Amniotic stem cell (primary cell): ENCODE data around the gene TMTC4.
"Not testable (repeated sequence)": the region's sequence is repeated elsewhere in the genome, so short reads cannot be mapped to it uniquely, and the experiment has no call there.

Experiments
- DNase-seq: peaks from one replicate; lab custom pipeline; 2025; lab: John Stamatoyannopoulos, UW

The TMTC4 gene

GRCh38 chr13:100674572-100674871 lies at the start of gene TMTC4:
Gene TMTC4, minus strand, starts transcription at chr13:100674795. Its CDS starts 4,433 bp downstream, at chr13:100670362.
- DNase-seq, result no peak

GRCh38 chr13:100722517-100722916 lies 47.9 kb upstream of the TMTC4 start:
- no peak for DNase-seq

DNA sequence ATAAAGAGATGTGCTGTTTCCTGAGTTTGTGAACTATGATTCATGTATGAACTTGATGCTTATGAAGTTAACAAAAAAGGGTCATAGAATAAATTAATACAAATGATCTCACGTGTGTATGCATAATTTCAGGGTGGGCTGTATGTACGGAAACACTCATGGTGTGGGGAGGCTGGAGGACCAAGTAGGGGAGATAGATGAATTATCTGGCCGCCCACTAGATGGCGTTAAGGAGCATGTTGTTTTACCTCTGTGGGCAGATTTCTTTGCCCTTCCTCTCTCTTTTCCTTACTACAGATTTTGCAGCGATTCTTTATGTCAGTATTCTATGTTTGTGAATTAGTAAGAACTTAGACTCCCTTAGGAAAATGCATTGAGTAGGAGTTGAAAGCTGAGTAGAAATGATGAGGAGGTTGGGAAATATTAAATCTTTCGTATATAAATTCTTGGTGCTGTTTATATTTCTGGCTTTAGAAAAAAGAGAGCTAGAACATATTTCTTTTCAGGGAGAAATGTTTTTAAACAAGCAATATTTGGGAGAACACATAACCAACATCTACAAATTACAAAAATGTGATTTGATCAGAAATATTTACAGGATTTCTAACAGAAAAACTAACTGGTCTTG lies 47.4 kb upstream of the TMTC4 start:
- peak; percentile 16 for DNase-seq

GRCh38 chr13:100715604-100716003 lies 41.0 kb upstream of the TMTC4 start:
- no peak for DNase-seq

- DNase-seq, result no peak
Observed at GRCh38 chr13:100714478-100714877, 39.9 kb upstream of the TMTC4 start.

DNA sequence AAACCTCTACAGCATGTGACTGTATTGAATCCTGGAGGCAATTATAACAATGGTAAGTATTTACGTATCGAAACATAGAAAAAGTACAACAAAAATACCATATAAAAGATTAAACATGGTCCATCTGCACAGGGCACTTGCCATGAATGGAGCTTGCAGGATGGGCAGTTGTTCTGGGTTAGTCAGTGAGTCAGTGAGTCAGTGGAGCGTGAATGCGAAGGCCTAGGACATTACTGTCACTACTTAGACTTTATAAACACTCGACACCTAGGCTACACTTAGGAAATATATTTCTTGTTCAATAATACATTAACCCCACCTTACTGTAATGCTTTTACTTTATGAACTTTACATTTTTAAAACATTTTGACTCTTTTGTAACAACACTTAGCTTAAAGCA lies 35.6 kb upstream of the TMTC4 start:
- DNase-seq, result no peak

DNA sequence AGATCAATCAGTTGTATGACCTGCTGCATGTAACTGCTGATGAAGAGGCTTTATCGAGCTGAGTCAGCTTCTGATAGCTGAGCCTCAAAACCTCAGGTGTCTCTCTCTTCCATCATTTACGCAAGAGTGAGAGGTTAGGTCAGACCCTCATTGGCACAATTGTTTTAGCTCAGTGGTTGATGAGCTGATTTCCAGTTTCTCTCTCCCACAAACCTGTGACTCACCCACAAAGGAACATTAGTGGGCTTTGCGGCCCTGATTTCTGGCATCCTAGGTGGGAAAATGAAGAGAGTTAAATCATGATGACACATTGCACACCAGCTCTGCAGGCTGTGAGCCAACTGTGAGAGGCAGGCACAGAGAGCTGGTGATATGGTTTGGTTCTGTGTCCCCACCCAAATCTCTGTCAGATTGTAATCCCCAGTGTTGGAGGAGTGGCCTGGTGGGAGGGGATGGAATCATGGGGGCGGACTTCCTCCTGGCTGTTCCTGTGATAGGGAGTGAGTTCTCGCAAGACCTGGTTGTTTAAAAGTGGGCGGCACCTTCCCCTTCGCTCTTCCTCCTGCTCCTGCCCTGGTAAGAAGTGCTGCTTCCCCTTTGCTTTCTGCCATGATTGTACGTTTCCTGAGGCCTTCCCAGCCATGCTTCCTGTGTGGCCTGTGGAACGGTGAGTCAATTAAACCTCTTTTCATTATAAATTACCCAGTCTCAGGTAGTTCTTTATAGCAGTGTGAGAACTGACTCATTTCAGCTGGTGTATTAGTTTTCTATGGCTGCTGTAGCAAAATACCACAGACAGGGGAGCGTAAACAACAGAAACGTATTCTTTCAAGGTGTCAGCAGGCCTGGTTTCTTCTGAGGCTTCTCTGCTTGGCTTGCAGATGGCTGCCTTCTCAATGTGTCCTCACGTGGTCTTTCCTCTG lies 33.5 kb upstream of the TMTC4 start:
- no peak for DNase-seq

DNA sequence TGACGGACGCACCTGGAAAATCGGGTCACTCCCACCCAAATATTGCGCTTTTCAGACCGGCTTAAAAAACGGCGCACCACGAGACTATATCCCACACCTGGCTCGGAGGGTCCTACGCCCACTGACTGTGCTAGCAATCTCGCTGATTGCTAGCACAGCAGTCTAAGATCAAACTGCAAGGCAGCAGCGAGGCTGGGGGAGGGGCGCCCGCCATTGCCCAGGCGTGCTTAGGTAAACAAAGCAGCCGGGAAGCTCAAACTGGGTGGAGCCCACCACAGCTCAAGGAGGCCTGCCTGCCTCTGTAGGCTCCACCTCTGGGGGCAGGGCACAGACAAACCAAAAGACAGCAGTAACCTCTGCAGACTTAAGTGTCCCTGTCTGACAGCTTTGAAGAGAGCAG lies 23.7 kb upstream of the TMTC4 start:
- not testable (repeated sequence) for DNase-seq

DNA sequence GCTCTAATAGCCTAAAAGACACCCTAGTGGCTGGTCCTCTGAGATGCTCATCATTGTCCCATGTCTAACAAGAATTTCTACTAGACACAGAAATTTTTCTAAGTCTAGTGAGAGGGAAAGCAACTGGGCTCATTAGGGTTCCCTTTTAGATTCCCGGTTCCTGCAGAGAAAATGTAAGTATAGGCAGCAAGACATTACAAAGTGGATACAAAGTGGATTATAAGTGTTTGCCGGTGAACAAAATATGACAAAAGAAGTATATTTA lies 20.8 kb upstream of the TMTC4 start:
- no peak for DNase-seq

DNA sequence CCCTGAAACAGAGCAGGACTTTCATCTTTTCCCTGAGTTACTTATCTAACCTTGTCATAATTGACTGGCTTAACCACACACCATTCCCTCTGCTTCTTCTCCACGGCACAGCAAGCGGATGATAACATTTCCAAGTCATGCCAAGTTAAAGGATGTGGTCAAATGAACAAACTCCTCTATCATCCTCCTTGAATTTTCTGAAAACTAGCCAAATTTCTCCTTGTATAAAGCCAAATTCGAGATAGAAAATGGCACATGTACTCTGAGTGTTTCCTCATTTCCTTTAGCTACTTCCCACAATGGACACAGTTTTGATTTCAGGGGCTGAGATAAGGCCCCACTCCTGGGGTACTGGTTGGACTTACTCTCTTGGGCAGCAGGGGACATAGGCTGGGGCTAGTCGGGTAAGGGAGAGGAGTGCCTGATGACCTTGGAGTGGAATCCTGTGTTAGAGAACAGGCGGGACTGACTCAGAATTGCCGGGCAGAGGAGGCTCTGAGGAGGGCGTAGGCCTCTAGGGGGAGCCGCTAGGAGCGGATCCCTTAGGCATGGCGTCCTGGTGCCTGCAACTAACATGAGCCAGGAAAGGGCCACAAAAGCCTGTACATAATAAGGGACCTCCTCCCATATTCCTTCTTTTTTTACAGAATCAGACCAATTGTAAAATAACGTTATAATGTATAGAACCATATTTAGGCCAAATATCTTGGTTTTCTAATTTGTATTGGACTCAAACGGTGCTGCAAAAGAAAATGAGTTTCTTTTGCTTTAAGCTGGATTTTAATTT lies 20.3 kb upstream of the TMTC4 start:
- DNase-seq, result no peak

DNA sequence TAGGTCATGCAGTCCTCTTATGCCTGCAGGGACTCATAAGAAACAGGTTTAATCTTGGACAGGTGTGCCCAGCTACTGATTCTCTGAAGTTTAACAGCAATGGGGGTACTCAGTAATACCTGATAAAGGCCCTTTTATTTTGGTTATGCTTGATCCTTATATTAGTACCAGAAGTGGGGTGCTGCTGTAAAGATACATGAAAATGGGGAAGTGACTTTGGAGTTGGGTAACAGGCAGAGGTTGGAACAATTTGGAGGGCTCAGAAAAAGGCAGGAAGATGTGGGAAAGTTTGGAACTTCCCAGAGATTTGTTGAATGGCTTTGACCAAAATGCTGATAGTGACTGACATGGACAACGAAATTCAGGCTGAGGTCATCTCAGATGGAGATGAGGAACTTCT lies 14.6 kb upstream of the TMTC4 start:
- no peak for DNase-seq

- DNase-seq, result no peak
Observed at GRCh38 chr13:100680131-100680530, 5.5 kb upstream of the TMTC4 start.

DNA sequence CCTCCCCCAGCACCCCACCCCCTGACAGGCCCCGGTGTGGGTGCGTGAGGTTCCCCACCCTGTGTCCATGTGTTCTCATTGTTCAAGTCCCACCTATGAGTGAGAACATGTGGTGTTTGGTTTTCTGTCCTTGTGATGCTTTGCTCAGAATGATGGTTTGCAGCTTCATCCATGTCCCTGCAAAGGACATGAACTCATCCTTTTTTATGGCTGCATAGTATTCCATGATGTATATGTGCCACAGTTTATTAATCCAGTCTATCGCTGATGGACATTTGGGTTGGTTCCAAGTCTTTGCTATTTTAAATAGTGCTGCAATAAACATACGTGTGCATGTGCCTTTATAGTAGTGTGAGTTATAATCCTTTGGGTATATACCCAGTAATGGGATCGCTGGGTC lies 2.5 kb upstream of the TMTC4 start:
- DNase-seq, result not testable (repeated sequence)

DNA sequence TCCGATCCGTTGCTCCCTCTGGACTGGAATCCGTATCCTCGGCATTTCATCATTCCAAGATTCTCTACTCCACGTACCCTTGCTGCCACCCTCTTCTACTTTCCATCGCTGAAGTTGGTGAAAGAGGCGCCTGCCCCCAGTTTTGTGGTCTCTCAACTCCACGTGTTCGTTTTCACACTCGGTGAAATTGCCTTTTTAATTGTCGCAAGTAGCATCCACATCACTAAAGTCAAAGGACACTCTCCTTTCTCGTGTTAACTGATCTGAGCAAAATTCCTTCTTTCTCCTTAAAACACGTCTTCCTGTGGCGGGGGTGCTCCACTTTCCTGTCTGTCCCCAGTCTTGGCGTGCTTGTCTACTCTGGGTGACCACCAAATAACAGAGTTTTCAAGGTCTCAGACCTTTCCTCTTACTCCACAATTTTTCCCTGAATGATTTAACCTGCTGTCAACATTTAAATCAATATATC lies 1.1 kb upstream of the TMTC4 start:
- no peak for DNase-seq

- DNase-seq, result peak; percentile 95
Observed at GRCh38 chr13:100674872-100675660, 471 bp upstream of the TMTC4 start.

DNA sequence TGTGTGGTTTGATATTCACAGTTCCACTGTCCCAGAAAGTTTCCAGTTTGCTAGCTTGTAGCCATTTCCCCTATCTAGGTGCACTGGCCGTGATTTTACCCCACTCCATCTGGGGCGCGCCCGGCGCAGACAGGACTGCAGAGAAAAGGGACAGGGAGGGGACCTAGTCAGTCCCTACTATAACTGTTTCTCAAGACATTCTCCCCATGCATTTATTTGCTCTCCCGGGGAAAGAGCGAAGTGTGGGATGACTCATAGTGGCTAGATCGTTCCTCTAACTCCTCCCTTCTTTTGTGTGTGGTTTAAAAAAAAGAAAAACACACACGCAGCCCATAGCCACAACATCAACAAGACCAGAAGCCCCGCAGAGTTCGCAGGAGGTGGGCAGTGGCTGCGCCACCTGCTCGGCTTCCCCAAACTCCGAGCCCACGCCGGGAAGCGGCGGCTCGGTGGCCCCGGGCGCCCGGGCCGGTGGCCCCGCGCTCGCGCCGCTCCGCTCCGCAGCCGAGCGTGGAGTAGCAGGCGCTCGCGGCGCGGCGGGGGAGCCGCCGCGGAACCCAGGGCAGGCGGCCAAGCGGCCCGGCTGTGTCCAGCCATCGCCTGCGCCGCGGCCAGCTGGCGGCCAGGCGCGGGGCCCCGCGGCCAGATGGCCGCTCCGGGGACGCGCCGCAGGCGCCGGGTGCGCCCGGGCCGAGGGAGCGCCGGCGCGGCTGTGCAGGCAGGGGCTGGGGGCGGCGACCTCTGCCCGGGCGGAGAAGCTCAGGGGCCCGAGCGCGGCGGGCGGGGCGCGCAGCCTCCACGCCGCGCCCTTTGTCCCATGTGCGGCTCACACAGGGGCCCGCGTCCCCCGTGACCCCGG lies 653 bp downstream of the TMTC4 start:
- DNase-seq, result peak; percentile 28

DNA sequence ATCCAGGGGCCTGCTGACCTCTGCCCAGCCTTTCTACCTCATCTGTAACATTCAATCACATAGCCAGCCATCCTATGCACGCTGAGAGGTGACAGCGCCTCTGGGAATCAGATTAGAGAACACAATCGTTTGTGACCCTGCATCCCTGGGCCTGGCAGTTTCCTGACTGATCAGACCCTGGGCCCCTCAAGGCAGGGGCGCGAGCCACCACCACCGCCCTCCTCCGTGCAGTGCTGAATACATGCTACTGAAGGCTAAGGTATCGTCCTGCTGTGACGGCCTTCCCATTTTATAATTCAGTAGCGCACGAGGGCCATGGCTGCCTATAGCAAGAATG lies 1.3 kb downstream of the TMTC4 start:
- DNase-seq, result no peak

DNA sequence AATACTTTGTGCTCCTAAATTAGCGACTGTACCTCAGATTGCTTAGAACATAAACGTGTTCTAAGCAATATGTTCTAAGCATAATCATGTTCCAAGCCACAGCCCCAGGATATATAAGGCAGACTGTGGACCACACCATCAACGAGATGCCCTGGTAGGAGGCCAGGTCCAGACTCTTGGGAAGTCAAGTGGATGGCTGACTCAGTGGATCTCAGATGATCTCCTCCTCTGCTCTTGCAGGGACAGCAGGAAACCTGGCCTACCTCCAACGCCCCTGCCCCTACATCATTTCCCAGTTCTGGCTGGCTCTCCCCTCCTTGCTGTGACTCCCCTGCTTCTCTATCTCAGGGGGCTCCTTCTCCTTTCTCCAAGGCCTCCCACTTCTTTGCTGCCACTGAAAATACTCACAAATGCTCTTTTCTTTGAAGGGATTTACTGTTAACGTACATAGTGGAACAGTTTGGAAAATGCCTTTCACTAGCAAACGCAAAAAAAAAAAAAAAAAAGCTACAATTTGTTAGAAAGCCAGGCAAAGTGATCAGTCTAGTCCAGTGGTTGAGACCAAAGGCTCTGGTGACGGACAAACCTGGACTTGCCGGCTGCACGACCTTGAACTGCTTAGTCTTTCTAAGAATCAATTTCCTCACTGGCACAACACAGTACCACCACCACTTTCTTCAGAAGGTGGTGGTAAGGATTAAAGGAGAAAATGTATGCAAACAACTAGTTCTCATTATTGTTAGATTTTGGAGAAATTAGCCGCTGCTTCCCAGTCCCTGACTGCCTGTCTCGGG lies 3.0 kb downstream of the TMTC4 start:
- DNase-seq, result no peak

DNA sequence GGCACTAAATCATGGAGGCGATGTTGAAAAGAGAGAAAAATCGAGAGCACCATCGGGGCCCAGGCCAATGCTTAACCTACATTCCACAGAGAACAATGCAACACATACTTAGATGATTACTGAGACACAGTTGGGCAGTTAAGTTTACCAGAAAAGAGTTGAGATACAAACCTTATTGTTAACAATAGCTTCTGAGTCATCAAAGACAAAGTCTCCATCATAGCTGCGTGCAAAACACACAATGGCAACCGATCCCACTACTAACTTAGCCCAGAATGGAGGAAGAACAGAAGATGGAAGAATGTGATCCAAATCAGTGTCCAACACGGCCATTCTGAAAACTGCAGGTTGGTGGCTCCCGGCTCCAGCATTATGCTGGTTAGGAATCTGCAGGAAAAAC lies 6.2 kb downstream of the TMTC4 start:
- DNase-seq, result no peak

GRCh38 chr13:100667894-100668293 lies 6.7 kb downstream of the TMTC4 start:
- no peak for DNase-seq

GRCh38 chr13:100666124-100666523 lies 8.5 kb downstream of the TMTC4 start:
- no peak for DNase-seq
